Esophagus squamous epithelium (tissue), 5 donors: Measurements from ENCODE around the gene LGSN. TPM values are rescaled to one million over a fixed set of nuclear protein-coding genes. Genes with fewer than 3 reads are reported as not detected.
"Not testable (repeated sequence)": the region's sequence is repeated elsewhere in the genome, so short reads cannot be mapped to it uniquely, and the experiment has no call there.

ENCODE experiments used
- DNase-seq: peaks from one replicate; lab custom pipeline; 2025; lab: John Stamatoyannopoulos, UW
- H3K27ac ChIP-seq, 4 donors: fragments of 200-600 bp; sonication (generic); one replicate each; pipeline ENCODE4 v1.5.1; 2016 to 2019; ENCODE audit warnings: mild to moderate bottlenecking in 1 of 4
- H3K27me3 ChIP-seq, 4 donors: fragments of 200-600 bp; sonication (generic); 1 replicate in 3 of 4; 2 replicates in 1 of 4; pipeline versions ENCODE4 v1.5.1 to v1.6.0; 2017 to 2021; ENCODE audit warnings: antibody characterized with exemption in 1 of 4
- H3K36me3 ChIP-seq, 3 donors: fragments of 200-600 bp; sonication (generic); one replicate each; pipeline ENCODE4 v1.5.1; 2016 to 2019
- H3K4me1 ChIP-seq, 3 donors: fragments of 200-600 bp; sonication (generic); one replicate each; pipeline ENCODE4 v1.5.1; 2017 to 2019
- H3K4me3 ChIP-seq, 4 donors: fragments of 200-600 bp; sonication (generic); 1 replicate in 3 of 4; 2 replicates in 1 of 4; pipeline ENCODE4 v1.5.1; 2016 to 2019; ENCODE audit warnings: mild to moderate bottlenecking in 2 of 4, moderate library complexity in 1 of 4
- H3K9me3 ChIP-seq, 3 donors: fragments of 200-600 bp; sonication (generic); one replicate each; pipeline ENCODE4 v1.5.1; 2016 to 2019
- POLR2A ChIP-seq, 4 donors: fragments of 450-650 bp; IDR thresholded peaks; one replicate each; pipeline ENCODE4 v1.6.1; 2017; ENCODE audit warnings: antibody characterized with exemption in 4 of 4, mild to moderate bottlenecking in 4 of 4, moderate library complexity in 3 of 4
- WGBS, 2 donors: methylation state at CpG; one replicate each; pipeline ENCODE4 v1.1.5; 2018; 5-methylcytosine and 5-hydroxymethylcytosine counted together
- intact Hi-C: fragments of 100-400 bp; cut with DNase I; formaldehyde crosslinking; loops from one replicate; pipeline ENCODE4 v1.15.0; 2022
- total RNA-seq, 4 donors: library from RNA; depleted of rRNA; stranded (reverse); fragments of >200 nt; gene quantifications; one replicate each; pipeline ENCODE4 v1.1.0, GENCODE V29; 2016
- TF ChIP-seq, protein P1 (sequence below), 6 experiments: fragments of 450-650 bp in 4 of 6; fragments of 200-600 bp in 2 of 6; sonication (generic) in 2 of 6; IDR thresholded peaks; one replicate each; pipeline ENCODE4 v1.5.1; 2016 to 2019; ENCODE audit warnings: antibody characterized with exemption in 6 of 6, mild to moderate bottlenecking in 4 of 6, moderate library complexity in 4 of 6
- donor health status: DM: yes; HTN: yes; CAD: no.

LGSN gene
- total RNA-seq, 4 donors from 2014 or later: not detected

DNA sequence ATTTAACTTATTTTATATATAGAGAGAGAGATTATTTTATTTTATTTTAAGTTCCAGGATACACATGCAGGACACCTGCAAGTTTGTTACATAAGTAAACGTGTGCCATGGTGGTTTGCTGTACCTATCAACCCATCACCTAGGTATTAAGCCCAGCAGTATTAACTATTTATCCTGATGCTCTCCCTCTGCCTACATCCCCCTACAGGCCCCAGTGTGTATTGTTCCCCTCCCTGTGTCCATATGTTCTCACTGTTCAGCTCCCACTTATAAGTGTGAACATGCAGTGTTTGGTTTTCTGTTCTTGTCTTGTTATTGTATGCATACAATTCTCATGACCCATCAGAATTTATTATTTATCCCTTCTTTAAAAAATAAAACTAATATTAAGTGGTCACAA lies 73.9 kb downstream of the LGSN start:
- no peaks in the 10 kb centered on the region for H3K36me3 ChIP-seq
- no peak for TF ChIP-seq POLR2A (IDR thresholded peaks at IDR 0.05)
- TF ChIP-seq, protein P1, sequence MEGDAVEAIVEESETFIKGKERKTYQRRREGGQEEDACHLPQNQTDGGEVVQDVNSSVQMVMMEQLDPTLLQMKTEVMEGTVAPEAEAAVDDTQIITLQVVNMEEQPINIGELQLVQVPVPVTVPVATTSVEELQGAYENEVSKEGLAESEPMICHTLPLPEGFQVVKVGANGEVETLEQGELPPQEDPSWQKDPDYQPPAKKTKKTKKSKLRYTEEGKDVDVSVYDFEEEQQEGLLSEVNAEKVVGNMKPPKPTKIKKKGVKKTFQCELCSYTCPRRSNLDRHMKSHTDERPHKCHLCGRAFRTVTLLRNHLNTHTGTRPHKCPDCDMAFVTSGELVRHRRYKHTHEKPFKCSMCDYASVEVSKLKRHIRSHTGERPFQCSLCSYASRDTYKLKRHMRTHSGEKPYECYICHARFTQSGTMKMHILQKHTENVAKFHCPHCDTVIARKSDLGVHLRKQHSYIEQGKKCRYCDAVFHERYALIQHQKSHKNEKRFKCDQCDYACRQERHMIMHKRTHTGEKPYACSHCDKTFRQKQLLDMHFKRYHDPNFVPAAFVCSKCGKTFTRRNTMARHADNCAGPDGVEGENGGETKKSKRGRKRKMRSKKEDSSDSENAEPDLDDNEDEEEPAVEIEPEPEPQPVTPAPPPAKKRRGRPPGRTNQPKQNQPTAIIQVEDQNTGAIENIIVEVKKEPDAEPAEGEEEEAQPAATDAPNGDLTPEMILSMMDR (IDR thresholded peaks at IDR 0.05): no peak
- DNase-seq: no peak
- 70 to 74% methylated on average over 1 of the region's 1 CpG for WGBS, 2 donors
- intact Hi-C loops: no loop called here
- H3K4me3 ChIP-seq: no peak overlapping the region
- H3K9me3 ChIP-seq: no peaks in the 10 kb centered on the region
- H3K27me3 ChIP-seq: no peaks in the 10 kb centered on the region
- H3K4me1 ChIP-seq: no peaks in the 10 kb centered on the region
- H3K27ac ChIP-seq: no peak overlapping the region

DNA sequence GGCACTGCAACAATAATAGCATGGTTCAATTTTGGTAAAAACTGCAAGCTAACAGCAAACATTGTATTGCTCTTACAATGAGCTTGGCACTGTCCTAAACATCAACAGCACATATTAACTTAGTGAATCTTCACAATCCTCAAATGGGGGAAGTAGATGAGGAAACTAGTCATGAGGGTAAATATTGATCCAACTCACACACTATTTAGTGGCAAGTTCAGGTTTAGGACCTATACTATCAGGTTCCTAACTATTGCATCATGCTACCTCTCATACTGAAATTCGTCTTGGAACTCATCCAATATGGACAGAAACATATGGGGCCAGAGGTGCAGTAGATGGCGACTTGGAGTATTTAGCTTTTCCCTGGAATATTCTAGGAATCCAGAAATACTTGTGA lies 74.4 kb downstream of the LGSN start:
- DNase-seq: no peak
- H3K36me3 ChIP-seq: no peaks in the 10 kb centered on the region
- intact Hi-C loops: no loop called here
- H3K4me1 ChIP-seq: no peaks in the 10 kb centered on the region
- TF ChIP-seq, protein P1 (IDR thresholded peaks at IDR 0.05): no peak
- no peak for TF ChIP-seq POLR2A (IDR thresholded peaks at IDR 0.05)
- no peak overlapping the region for H3K27ac ChIP-seq
- H3K9me3 ChIP-seq: no peaks in the 10 kb centered on the region
- no peaks in the 10 kb centered on the region for H3K27me3 ChIP-seq
- 41 to 43% methylated on average over 2 of the region's 2 CpGs for WGBS, 2 donors
- H3K4me3 ChIP-seq: no peak overlapping the region

DNA sequence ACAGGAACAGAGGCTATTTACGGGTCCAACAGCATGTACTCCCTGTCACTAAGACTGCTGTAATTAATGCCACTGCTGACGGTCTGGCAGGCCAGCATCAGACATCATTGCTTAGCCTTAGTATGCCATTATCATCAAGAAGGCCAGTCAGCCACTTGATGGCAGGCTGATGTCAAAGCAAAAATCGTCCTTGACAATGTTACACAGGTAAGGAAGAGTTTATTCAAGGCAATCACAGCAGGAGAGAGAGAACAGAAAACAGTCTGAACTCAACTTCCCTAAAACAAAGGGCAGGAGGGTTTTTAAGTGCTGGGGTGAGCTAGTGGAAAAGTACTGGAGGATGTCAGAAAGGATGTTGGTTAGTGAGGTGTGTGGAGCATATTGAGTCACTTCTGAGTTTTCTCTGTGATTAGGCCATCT lies 83.4 kb downstream of the LGSN start:
- intact Hi-C loops: no loop called here

DNA sequence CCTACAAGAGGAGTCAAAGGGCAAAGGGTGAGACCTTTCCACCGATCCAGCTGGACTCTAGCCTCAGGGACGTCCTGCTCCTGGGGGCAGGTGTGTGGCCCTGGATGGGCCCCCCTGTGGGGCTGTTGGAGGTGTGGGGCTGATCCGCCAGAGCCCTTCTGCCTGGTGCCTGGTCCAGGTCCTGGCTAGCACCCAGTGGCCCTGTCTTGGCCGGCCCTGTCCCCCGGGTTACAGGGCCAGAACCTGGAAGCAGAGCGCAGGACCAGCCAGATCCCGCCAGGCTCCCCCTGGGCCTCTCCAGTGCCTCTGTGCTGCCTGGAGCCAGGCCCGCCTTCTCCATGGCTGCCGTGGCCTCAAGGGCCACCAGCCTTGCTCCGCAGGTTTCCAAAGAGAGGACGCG lies 89.3 kb downstream of the LGSN start:
- 100% methylated on average over 2 of the region's 12 CpGs; no CpG with 5 or more reads in 1 of the 2 donors for WGBS, 2 donors
- intact Hi-C loops, DNase-seq, H3K27ac ChIP-seq, H3K27me3 ChIP-seq, H3K9me3 ChIP-seq, H3K36me3 ChIP-seq, H3K4me3 ChIP-seq, H3K4me1 ChIP-seq: not testable (repeated sequence)

More for the DNA sequence above, 83.4 kb downstream of the LGSN start:
- H3K27me3 ChIP-seq: no peaks in the 10 kb centered on the region
- no peak for DNase-seq
- no peak overlapping the region for H3K27ac ChIP-seq
- TF ChIP-seq, protein P1 (IDR thresholded peaks at IDR 0.05): no peak
- TF ChIP-seq POLR2A (IDR thresholded peaks at IDR 0.05): no peak
- WGBS, 2 donors: 40 to 48% methylated on average over 3 of the region's 3 CpGs
- no peaks in the 10 kb centered on the region for H3K4me1 ChIP-seq
- H3K9me3 ChIP-seq: no peaks in the 10 kb centered on the region
- no peaks in the 10 kb centered on the region for H3K36me3 ChIP-seq
- no peak overlapping the region for H3K4me3 ChIP-seq

DNA sequence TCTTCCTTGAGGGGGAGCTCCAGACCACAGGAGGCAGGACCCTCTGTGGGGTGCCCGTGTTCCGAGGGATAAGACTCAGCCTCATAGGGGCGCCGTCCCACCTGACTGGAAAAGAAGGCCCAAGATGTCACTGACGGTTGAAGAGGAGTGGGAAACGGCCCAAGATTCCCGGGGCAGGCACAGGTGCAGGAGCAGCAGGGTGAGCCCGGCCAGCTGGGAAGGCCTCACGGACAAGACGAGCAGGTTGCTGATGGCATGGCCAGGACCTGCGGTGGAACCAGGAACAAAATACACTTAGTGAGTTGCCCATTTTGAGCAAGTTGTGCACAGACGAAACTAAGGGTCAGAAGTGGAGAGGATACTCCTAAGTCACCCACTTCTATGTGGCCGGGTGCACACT lies 89.8 kb downstream of the LGSN start:
- H3K27me3 ChIP-seq, H3K36me3 ChIP-seq, H3K27ac ChIP-seq, intact Hi-C loops, H3K9me3 ChIP-seq, H3K4me1 ChIP-seq, H3K4me3 ChIP-seq, DNase-seq: not testable (repeated sequence)
- WGBS, 2 donors: 95% methylated on average over 6 to 8 of the region's 13 CpGs

DNA sequence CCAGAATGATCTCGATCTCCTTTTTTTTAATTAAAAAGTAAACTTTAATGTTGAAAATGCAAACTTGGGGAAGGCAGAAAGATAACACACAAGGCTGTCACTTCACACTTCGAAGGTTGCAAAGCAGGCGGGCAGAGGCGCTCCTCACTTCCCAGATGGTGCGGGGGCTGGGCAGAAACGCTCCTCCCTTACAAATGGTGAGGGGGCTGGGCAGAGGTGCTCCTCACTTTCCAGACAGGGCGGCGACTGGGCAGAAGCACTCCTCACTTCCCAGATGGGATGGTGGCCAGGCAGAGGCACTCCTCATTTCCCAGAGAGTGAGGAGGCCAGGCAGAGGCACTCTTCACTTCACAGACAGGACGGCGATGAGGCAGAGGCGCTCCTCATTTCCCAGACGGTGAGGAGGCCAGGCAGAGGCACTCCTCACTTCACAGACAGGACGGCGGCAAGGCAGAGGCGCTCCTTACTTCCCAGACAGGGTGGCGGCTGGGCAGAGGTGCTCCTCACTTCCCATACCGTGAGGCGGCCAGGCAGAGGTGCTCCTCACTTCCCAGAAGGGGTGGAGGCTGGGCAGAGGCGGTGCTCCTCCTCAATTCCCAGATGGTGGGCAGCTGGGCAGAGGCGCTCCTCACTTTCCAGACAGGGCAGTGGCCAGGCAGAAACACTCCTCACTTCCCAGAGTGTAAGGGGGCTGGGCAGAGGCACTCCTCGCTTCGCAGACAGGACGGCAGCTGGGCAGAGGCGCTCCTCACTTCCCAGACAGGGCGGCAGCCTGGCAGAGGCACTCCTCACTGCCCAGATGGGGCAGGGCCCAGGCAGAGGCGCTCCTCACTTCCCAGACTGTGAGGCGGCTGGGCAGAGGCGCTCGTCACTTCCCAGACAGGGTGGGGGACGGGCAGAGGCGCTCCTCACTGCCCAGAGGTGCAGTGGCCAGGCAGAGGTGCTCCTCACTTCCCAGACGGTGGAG lies 91.6 kb downstream of the LGSN start:
- H3K4me1 ChIP-seq, H3K27me3 ChIP-seq, H3K36me3 ChIP-seq, H3K27ac ChIP-seq, H3K4me3 ChIP-seq, DNase-seq, intact Hi-C loops, H3K9me3 ChIP-seq: not testable (repeated sequence)
- WGBS, 2 donors: 90 to 100% methylated on average over 4 to 6 of the region's 32 CpGs

DNA sequence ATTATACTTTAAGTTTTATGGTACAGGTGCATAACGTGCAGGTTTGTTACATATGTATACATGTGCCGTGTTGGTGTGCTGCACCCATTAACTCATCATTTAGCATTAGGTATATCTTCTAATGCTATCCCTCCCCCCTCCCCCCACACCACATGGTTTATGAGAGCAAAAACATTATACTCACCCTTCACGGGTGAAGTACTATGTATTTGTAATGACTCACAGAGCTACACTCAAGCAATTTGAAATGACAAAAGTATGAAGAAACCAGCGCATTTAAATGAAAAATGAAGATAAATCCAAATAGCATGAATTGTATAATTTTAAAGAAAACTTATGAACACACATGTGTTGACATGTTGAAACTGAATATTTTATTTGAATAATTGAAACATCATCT lies 93.8 kb downstream of the LGSN start:
- H3K27me3 ChIP-seq, H3K4me1 ChIP-seq, H3K36me3 ChIP-seq, H3K4me3 ChIP-seq, DNase-seq, H3K27ac ChIP-seq, intact Hi-C loops, H3K9me3 ChIP-seq: not testable (repeated sequence)
- WGBS, 2 donors: 59 to 60% methylated on average over 4 of the region's 4 CpGs
